HCT116 (cell line): ENCODE data around the gene ALK. TPM values are rescaled to one million over a fixed set of nuclear protein-coding genes. Genes with fewer than 3 reads are reported as not detected.

Source experiments
- ATAC-seq: fragments of 200-7000 bp; cut with Tn5 transposase; 2 replicates; pipeline ENCODE4 v1.9.1; 2020; ENCODE audit warnings: mild to moderate bottlenecking, moderate library complexity
- BruUV-seq: library from RNA; stranded (reverse); fragments of 400-500 nt; replicated peaks from 2 replicates; lab custom pipeline; 2021; lab: Mats Ljungman, UMichigan
- CTCF ChIA-PET: fragments of 300-600 bp; sonication (Branson Sonifier 250); formaldehyde crosslinking; loops from one replicate; lab custom pipeline; 2021; ENCODE audit warnings: antibody characterized with exemption; lab: Charles Lee
- POLR2A ChIA-PET: fragments of 300-600, 350-600 bp; sonication (Branson Sonifier 250); formaldehyde crosslinking; loops from one replicate; lab custom pipeline; 2021; ENCODE audit warnings: antibody characterized with exemption; lab: Charles Lee
- RAD21 ChIA-PET, 2 experiments: fragments of 300-600 bp; sonication (Branson Sonifier 250); formaldehyde crosslinking; loops; one replicate each; lab custom pipeline; 2023; ENCODE audit warnings: low total read pairs in 2 of 2; ENCODE audit not compliant: uncharacterized antibody in 2 of 2, unreplicated experiment in 2 of 2, low non-redundant PET in 1 of 2; lab: Charles Lee
- DNase-seq: peaks from one replicate; pipeline ENCODE4 v3.0.0-alpha.2; 2010; ENCODE audit warnings: low read depth, low spot score
- H2AFZ ChIP-seq: fragments of 200-600 bp; shearing (Covaris generic), sonication (generic); 2 replicates; pipeline ENCODE4 v1.6.1; 2017; ENCODE audit warnings: low read depth, mixed run types, mixed read lengths, antibody characterized with exemption, low read length; ENCODE audit not compliant: poor library complexity, severe bottlenecking
- H3K27ac ChIP-seq: 2 replicates; pipeline ENCODE4 v1.5.1; 2012; ENCODE audit warnings: low read depth, low read length
- H3K27me3 ChIP-seq: fragments of 200-600 bp; sonication (generic); 2 replicates; pipeline ENCODE4 v1.6.1; 2016; ENCODE audit warnings: mixed run types, low read length, mixed read lengths; ENCODE audit not compliant: insufficient read depth
- H3K36me3 ChIP-seq, 2 experiments: fragments of 200-500 bp in 1 of 2; fragments of 200-600 bp in 1 of 2; sonication (Bioruptor generic) in 1 of 2; sonication (generic) in 1 of 2; 2 replicates each; pipeline versions ENCODE4 v1.5.1 to v1.6.1; 2014 to 2016; ENCODE audit warnings: low read length in 2 of 2, inconsistent platforms in 1 of 2, mixed read lengths in 1 of 2, mixed run types in 1 of 2; ENCODE audit not compliant: insufficient read depth in 2 of 2, control insufficient read depth in 1 of 2
- H3K4me1 ChIP-seq, 2 experiments: fragments of 200-600 bp in 1 of 2; sonication (generic) in 1 of 2; 2 replicates each; pipeline versions ENCODE4 v1.5.1 to v1.6.1; 2012 to 2017; ENCODE audit warnings: low read length in 2 of 2, inconsistent platforms in 1 of 2, mild to moderate bottlenecking in 1 of 2, mixed read lengths in 1 of 2, mixed run types in 1 of 2, moderate library complexity in 1 of 2; ENCODE audit not compliant: insufficient read depth in 2 of 2, control insufficient read depth in 1 of 2
- H3K4me2 ChIP-seq: fragments of 200-600 bp; sonication (generic); 2 replicates; pipeline ENCODE4 v1.6.1; 2017; ENCODE audit warnings: mixed run types, low read length, mixed read lengths
- H3K4me3 ChIP-seq, 2 experiments: fragments of 200-600 bp in 1 of 2; sonication (generic) in 1 of 2; replicated peaks in 1 of 2; 2 replicates each; pipeline ENCODE4 v1.5.1; 2011 to 2016; ENCODE audit warnings: low read length in 2 of 2, control low read depth in 1 of 2, low read depth in 1 of 2, mild to moderate bottlenecking in 1 of 2, mixed read lengths in 1 of 2, mixed run types in 1 of 2
- H3K79me2 ChIP-seq: fragments of 200-600 bp; sonication (generic); 2 replicates; pipeline ENCODE4 v1.6.1; 2017; ENCODE audit warnings: mild to moderate bottlenecking, mixed run types, low read length, moderate library complexity, mixed read lengths; ENCODE audit not compliant: insufficient read depth
- H3K9ac ChIP-seq: fragments of 200-600 bp; sonication (generic); 2 replicates; pipeline ENCODE4 v1.6.1; 2016; ENCODE audit warnings: low read length, mixed read lengths
- H3K9me2 ChIP-seq: fragments of 200-600 bp; sonication (generic), shearing (Covaris generic); 2 replicates; pipeline ENCODE4 v1.6.1; 2017; ENCODE audit warnings: mixed run types, mild to moderate bottlenecking, moderate library complexity; ENCODE audit not compliant: insufficient read depth
- H3K9me3 ChIP-seq, 2 experiments: fragments of 200-500 bp in 1 of 2; fragments of 200-600 bp in 1 of 2; sonication (Bioruptor generic) in 1 of 2; sonication (generic) in 1 of 2; 2 replicates each; pipeline ENCODE4 v1.6.1; 2014 to 2017; ENCODE audit warnings: low read length in 2 of 2, mixed read lengths in 2 of 2, inconsistent platforms in 1 of 2, low read depth in 1 of 2, mild to moderate bottlenecking in 1 of 2, mixed run types in 1 of 2, moderate library complexity in 1 of 2; ENCODE audit not compliant: control insufficient read depth in 1 of 2, insufficient read depth in 1 of 2
- H4K20me1 ChIP-seq: fragments of 200-600 bp; sonication (generic), shearing (Covaris generic); 2 replicates; pipeline ENCODE4 v1.6.1; 2017; ENCODE audit warnings: mixed run types, mild to moderate bottlenecking, moderate library complexity; ENCODE audit not compliant: insufficient read depth
- CBX3 ChIP-seq: IDR thresholded peaks from 2 replicates; pipeline ENCODE4 v1.6.1; 2012; ENCODE audit warnings: low read depth
- EGR1 ChIP-seq: IDR thresholded peaks from 2 replicates; pipeline ENCODE4 v1.6.1; 2012; ENCODE audit warnings: low read depth
- ELF1 ChIP-seq: IDR thresholded peaks from 2 replicates; pipeline ENCODE4 v1.6.1; 2012; ENCODE audit warnings: low read depth, borderline replicate concordance
- EZH2phosphoT487 ChIP-seq: fragments of 200-600 bp; IDR thresholded peaks from 2 replicates; pipeline ENCODE4 v1.6.1; 2018; ENCODE audit warnings: antibody characterized with exemption, borderline replicate concordance
- POLR2AphosphoS5 ChIP-seq: IDR thresholded peaks from 2 replicates; pipeline ENCODE4 v1.6.1; 2011; ENCODE audit warnings: mild to moderate bottlenecking, low read depth, low read length, moderate library complexity
- RAD21 ChIP-seq: IDR thresholded peaks from 2 replicates; pipeline ENCODE4 v1.6.1; 2012; ENCODE audit warnings: low read depth, mild to moderate bottlenecking
- SIN3A ChIP-seq: IDR thresholded peaks from 2 replicates; pipeline ENCODE4 v1.6.1; 2012; ENCODE audit warnings: low read depth
- YY1 ChIP-seq: IDR thresholded peaks from 2 replicates; pipeline ENCODE4 v1.6.1; 2011; ENCODE audit warnings: low read length, low read depth, moderate library complexity, mild to moderate bottlenecking; ENCODE audit not compliant: insufficient replicate concordance; ENCODE audit errors: extremely low read depth
- ZFX ChIP-seq: fragments of 450-650 bp; IDR thresholded peaks from 2 replicates; pipeline ENCODE4 v1.6.1; 2017
- ZNF274 ChIP-seq: fragments of 200-500 bp; sonication (Bioruptor generic); IDR thresholded peaks from 2 replicates; pipeline ENCODE4 v1.6.1; 2014; ENCODE audit warnings: mild to moderate bottlenecking, low read depth, low read length, inconsistent platforms
- intact Hi-C: fragments of 100-400 bp; cut with micrococcal nuclease; formaldehyde crosslinking; loops from 2 replicates; pipeline ENCODE4 v1.10.0; 2022
- total RNA-seq: library from RNA; stranded (reverse); gene quantifications from one replicate; pipeline ENCODE4 v1.2.1, GENCODE V29; 2021; ENCODE audit not compliant: unreplicated experiment
- TF ChIP-seq, protein P1 (sequence below), 3 experiments: fragments of 200-600 bp in 1 of 3; sonication (generic) in 1 of 3; IDR thresholded peaks in 2 of 3; conservative IDR thresholded peaks in 1 of 3; 2 replicates each; pipeline ENCODE4 v1.5.1; 2012 to 2017; ENCODE audit warnings: low read depth in 2 of 3, low read length in 2 of 3, antibody characterized with exemption in 1 of 3, borderline replicate concordance in 1 of 3, control low read depth in 1 of 3, mild to moderate bottlenecking in 1 of 3, mixed read lengths in 1 of 3, mixed run types in 1 of 3, moderate library complexity in 1 of 3; ENCODE audit not compliant: insufficient read depth in 1 of 3
- TF ChIP-seq, protein P2 (sequence below): IDR thresholded peaks from 2 replicates; pipeline ENCODE4 v1.6.1; 2012; ENCODE audit warnings: low read depth
- TF ChIP-seq, protein P3 (sequence below): IDR thresholded peaks from 2 replicates; pipeline ENCODE4 v1.6.1; 2012

Gene ALK
- total RNA-seq, 1 experiment from 2014 or later, result not detected

DNA sequence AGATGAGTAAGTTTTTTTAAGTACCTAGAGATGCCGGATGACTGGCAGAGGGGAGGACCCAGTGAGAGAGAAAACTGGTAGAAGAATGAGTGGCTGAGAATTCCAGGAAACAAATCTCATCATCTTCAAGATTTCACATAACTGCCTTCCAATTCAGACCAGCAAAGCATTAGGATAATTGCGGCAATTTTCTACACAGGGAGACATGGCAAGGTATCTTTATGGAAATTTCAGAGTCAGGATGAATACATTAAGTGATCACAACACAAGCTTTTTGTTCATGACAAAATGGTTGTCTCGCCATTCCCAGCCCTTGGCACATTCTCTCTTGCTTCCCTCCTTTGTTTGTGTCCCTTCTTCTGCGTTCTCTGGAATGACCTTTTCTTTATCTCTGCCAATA is 82.1 kb downstream of the ALK start (continued):
- TF ChIP-seq, protein P1, sequence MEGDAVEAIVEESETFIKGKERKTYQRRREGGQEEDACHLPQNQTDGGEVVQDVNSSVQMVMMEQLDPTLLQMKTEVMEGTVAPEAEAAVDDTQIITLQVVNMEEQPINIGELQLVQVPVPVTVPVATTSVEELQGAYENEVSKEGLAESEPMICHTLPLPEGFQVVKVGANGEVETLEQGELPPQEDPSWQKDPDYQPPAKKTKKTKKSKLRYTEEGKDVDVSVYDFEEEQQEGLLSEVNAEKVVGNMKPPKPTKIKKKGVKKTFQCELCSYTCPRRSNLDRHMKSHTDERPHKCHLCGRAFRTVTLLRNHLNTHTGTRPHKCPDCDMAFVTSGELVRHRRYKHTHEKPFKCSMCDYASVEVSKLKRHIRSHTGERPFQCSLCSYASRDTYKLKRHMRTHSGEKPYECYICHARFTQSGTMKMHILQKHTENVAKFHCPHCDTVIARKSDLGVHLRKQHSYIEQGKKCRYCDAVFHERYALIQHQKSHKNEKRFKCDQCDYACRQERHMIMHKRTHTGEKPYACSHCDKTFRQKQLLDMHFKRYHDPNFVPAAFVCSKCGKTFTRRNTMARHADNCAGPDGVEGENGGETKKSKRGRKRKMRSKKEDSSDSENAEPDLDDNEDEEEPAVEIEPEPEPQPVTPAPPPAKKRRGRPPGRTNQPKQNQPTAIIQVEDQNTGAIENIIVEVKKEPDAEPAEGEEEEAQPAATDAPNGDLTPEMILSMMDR (IDR thresholded peaks at IDR 0.05 in 2 of 3, conservative IDR thresholded peaks at IDR 0.05 in 1 of 3; ENCODE audit: borderline replicate concordance in 1 of 3, insufficient read depth in 1 of 3, low read depth in 2 of 3, low read length in 2 of 3), result no peak

DNA sequence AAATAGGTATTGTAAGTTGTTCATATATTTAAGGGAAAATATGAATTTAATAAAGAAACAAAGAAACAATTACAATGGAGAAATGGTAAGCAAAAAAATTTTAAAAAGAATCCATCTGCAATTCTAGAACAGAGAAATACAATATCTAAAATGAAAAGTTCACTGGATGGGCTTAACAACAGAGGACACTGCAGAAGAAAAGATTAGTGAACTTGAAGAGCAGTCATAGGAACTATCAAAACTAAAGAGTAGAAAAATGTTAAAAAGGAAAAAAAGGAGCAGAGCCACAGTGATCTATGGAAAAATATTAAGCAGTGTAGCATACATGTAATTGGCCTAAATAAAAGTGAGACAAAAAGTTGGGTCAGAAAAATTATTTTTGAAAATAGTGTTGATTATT is 83.5 kb downstream of the ALK start:
- no peaks in the 10 kb centered on the region for H4K20me1 ChIP-seq
- no peak for TF ChIP-seq YY1
- no peak for TF ChIP-seq ELF1
- TF ChIP-seq SIN3A, result no peak
- no peak for TF ChIP-seq EZH2phosphoT487
- TF ChIP-seq POLR2AphosphoS5, result no peak
- TF ChIP-seq ZFX, result no peak
- TF ChIP-seq ZNF274, result no peak
- TF ChIP-seq RAD21, result no peak
- TF ChIP-seq, protein P2, sequence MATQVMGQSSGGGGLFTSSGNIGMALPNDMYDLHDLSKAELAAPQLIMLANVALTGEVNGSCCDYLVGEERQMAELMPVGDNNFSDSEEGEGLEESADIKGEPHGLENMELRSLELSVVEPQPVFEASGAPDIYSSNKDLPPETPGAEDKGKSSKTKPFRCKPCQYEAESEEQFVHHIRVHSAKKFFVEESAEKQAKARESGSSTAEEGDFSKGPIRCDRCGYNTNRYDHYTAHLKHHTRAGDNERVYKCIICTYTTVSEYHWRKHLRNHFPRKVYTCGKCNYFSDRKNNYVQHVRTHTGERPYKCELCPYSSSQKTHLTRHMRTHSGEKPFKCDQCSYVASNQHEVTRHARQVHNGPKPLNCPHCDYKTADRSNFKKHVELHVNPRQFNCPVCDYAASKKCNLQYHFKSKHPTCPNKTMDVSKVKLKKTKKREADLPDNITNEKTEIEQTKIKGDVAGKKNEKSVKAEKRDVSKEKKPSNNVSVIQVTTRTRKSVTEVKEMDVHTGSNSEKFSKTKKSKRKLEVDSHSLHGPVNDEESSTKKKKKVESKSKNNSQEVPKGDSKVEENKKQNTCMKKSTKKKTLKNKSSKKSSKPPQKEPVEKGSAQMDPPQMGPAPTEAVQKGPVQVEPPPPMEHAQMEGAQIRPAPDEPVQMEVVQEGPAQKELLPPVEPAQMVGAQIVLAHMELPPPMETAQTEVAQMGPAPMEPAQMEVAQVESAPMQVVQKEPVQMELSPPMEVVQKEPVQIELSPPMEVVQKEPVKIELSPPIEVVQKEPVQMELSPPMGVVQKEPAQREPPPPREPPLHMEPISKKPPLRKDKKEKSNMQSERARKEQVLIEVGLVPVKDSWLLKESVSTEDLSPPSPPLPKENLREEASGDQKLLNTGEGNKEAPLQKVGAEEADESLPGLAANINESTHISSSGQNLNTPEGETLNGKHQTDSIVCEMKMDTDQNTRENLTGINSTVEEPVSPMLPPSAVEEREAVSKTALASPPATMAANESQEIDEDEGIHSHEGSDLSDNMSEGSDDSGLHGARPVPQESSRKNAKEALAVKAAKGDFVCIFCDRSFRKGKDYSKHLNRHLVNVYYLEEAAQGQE, result no peak
- TF ChIP-seq CBX3, result no peak
- no peak for TF ChIP-seq EGR1
- TF ChIP-seq, protein P3, sequence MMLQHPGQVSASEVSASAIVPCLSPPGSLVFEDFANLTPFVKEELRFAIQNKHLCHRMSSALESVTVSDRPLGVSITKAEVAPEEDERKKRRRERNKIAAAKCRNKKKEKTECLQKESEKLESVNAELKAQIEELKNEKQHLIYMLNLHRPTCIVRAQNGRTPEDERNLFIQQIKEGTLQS, result no peak
- H3K36me3 ChIP-seq, result no peaks in the 10 kb centered on the region
- no peak overlapping the region for H2AFZ ChIP-seq
- ChIA-PET RAD21 (no interaction called here), CTCF (no interaction called here), POLR2A (no interaction called here)
- no peak for ATAC-seq
- no peaks in the 10 kb centered on the region for H3K4me1 ChIP-seq
- no peaks in the 10 kb centered on the region for H3K9me2 ChIP-seq
- no peaks in the 10 kb centered on the region for H3K79me2 ChIP-seq
- H3K4me2 ChIP-seq, result no peak overlapping the region
- BruUV-seq, result no TSS peak
- H3K27ac ChIP-seq, result no peak overlapping the region
- intact Hi-C loops, result no loop called here
- no peak overlapping the region for H3K4me3 ChIP-seq
- no peaks in the 10 kb centered on the region for H3K9me3 ChIP-seq
- H3K9ac ChIP-seq, result no peak overlapping the region
- no peak for DNase-seq
- peaks cover 39% of the 10 kb centered on the region; the same call in 1 of the 2 replicates for H3K27me3 ChIP-seq
